ENCODE data around the gene VAT1L. TPM values are rescaled to one million over a fixed set of nuclear protein-coding genes. Genes with fewer than 3 reads are reported as not detected.

The VAT1L gene
- total and polyA plus RNA-seq, 2 donors (not counting 1 experiment from before 2014, with no cell fraction given) = not detected

DNA sequence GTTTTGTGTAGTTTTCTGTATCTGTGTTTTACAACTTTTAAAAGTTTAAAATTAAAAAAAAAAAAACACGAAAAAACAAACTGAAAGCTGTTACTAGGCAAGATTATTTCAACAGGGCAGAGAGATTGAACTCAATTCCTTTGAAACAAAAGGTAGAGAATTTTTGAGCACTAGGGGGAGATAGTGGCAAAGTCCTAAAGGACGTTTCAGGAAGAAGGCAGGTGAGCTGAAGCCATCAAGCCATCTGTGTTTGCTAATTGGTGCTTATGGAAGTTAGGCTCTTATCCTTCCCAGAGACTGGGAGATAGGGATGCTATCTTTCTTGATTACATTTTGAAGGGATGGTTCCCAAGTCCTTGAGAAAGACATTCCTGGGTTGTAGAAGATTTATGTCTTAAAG is 163.4 kb downstream of the VAT1L start:
- Histone ChIP-seq H3K79me2 (ENCODE audit: control insufficient read depth, insufficient read depth, low read length) (no peaks in the 10 kb centered on the region), H2AFZ (ENCODE audit: insufficient read depth, low read depth, low read length, poor library complexity, severe bottlenecking) (no peak overlapping the region), H3K4me2 (replicated peaks; ENCODE audit: low read depth, low read length, poor library complexity, severe bottlenecking) (no peak overlapping the region), H3K27ac (ENCODE audit: low read length in 2 of 2) (no peak overlapping the region), H4K20me1 (ENCODE audit: control insufficient read depth, insufficient read depth, low read length, poor library complexity, severe bottlenecking) (no peaks in the 10 kb centered on the region), H3K4me3 (ENCODE audit: control extremely low read depth in 1 of 5, extremely low read depth in 1 of 5, insufficient read depth in 1 of 5, low read depth in 2 of 5, low read length in 4 of 5) (no peak overlapping the region), H3K9ac (ENCODE audit: low read length) (no peak overlapping the region), H3K9me3 (ENCODE audit: control extremely low read depth in 1 of 3, control insufficient read depth in 2 of 3, insufficient read depth in 1 of 3, low read length in 2 of 3) (no peaks in the 10 kb centered on the region), H3K4me1 (ENCODE audit: control insufficient read depth in 2 of 2, insufficient read depth in 2 of 2, low read length in 2 of 2) (no peaks in the 10 kb centered on the region), H3K36me3 (replicated peaks in 1 of 2; ENCODE audit: control extremely low read depth in 1 of 2, control insufficient read depth in 1 of 2, extremely low read depth in 1 of 2, insufficient read depth in 2 of 2, low read length in 1 of 2) (no peaks in the 10 kb centered on the region), H3K27me3 (replicated peaks in 1 of 4; ENCODE audit: control extremely low read depth in 1 of 4, control insufficient read depth in 3 of 4, insufficient read depth in 4 of 4, low read length in 3 of 4) (peaks cover 0 to 4% (median 0%) of the 10 kb centered on the region in 4 experiments)
- ChIA-PET POLR2A (no interaction called here), CTCF (interaction anchor here (1.2 kb wide), 1 partner anchor 18 kb away, joined by 3 read pairs; no protein-coding TSS in a partner anchor)
- TF ChIP-seq EZH2 (IDR thresholded peaks at IDR 0.05; ENCODE audit: borderline replicate concordance, insufficient read depth, low read depth, low read length, poor library complexity, severe bottlenecking) = no peak
- TF ChIP-seq, protein P1, sequence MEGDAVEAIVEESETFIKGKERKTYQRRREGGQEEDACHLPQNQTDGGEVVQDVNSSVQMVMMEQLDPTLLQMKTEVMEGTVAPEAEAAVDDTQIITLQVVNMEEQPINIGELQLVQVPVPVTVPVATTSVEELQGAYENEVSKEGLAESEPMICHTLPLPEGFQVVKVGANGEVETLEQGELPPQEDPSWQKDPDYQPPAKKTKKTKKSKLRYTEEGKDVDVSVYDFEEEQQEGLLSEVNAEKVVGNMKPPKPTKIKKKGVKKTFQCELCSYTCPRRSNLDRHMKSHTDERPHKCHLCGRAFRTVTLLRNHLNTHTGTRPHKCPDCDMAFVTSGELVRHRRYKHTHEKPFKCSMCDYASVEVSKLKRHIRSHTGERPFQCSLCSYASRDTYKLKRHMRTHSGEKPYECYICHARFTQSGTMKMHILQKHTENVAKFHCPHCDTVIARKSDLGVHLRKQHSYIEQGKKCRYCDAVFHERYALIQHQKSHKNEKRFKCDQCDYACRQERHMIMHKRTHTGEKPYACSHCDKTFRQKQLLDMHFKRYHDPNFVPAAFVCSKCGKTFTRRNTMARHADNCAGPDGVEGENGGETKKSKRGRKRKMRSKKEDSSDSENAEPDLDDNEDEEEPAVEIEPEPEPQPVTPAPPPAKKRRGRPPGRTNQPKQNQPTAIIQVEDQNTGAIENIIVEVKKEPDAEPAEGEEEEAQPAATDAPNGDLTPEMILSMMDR (IDR thresholded peaks at IDR 0.05) = peak; percentile 12
- Mint-ChIP-seq H3K4me1 (no peaks in the 10 kb centered on the region), H3K4me3 (no peak overlapping the region), H3K9me3 (ENCODE audit: insufficient read depth) (no peaks in the 10 kb centered on the region), H3K27me3 (peaks cover 18% of the 10 kb centered on the region), H3K27ac (no peak overlapping the region)
- DNase-seq = no peak
- no peak for ATAC-seq (ENCODE audit: low read depth)
- WGBS (ENCODE audit: insufficient coverage) = 8% methylated on average over 1 of the region's 2 CpGs
- intact Hi-C loops (cut with micrococcal nuclease) = no loop called here

DNA sequence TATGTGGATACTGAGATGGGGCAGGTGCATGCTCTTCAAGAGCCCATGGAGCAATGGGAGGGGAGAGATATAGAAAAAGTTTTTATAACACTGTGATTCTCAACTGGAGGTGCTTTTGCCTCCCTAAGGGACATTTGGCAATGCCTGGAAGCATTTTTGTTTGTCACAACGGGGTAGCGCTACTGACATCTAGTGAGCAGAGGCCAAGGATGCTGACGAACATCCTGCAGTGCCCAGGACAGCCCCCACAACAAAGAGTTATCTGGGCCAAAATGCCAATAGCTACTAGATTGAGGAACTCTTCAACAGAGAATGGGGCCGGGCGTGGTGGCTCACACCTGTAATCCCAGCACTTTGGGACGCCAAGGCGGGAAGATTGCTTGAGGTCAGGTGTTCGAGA is 166.8 kb downstream of the VAT1L start:
- Histone ChIP-seq H2AFZ (ENCODE audit: insufficient read depth, low read depth, low read length, poor library complexity, severe bottlenecking) (no peak overlapping the region), H3K9me3 (ENCODE audit: control extremely low read depth in 1 of 3, control insufficient read depth in 2 of 3, insufficient read depth in 1 of 3, low read length in 2 of 3) (no peaks in the 10 kb centered on the region), H3K79me2 (ENCODE audit: control insufficient read depth, insufficient read depth, low read length) (no peaks in the 10 kb centered on the region), H3K27me3 (replicated peaks in 1 of 4; ENCODE audit: control extremely low read depth in 1 of 4, control insufficient read depth in 3 of 4, insufficient read depth in 4 of 4, low read length in 3 of 4) (no peaks in the 10 kb centered on the region), H3K36me3 (replicated peaks in 1 of 2; ENCODE audit: control extremely low read depth in 1 of 2, control insufficient read depth in 1 of 2, extremely low read depth in 1 of 2, insufficient read depth in 2 of 2, low read length in 1 of 2) (no peaks in the 10 kb centered on the region), H3K4me3 (ENCODE audit: control extremely low read depth in 1 of 5, extremely low read depth in 1 of 5, insufficient read depth in 1 of 5, low read depth in 2 of 5, low read length in 4 of 5) (no peak overlapping the region), H4K20me1 (ENCODE audit: control insufficient read depth, insufficient read depth, low read length, poor library complexity, severe bottlenecking) (no peaks in the 10 kb centered on the region), H3K27ac (ENCODE audit: low read length in 2 of 2) (no peak overlapping the region), H3K4me1 (ENCODE audit: control insufficient read depth in 2 of 2, insufficient read depth in 2 of 2, low read length in 2 of 2) (no peaks in the 10 kb centered on the region), H3K9ac (ENCODE audit: low read length) (no peak overlapping the region), H3K4me2 (replicated peaks; ENCODE audit: low read depth, low read length, poor library complexity, severe bottlenecking) (no peak overlapping the region)
- no peak for TF ChIP-seq EZH2 (IDR thresholded peaks at IDR 0.05; ENCODE audit: borderline replicate concordance, insufficient read depth, low read depth, low read length, poor library complexity, severe bottlenecking)
- TF ChIP-seq, protein P1 (IDR thresholded peaks at IDR 0.05) = no peak
- CTCF ChIA-PET = no interaction called here
- POLR2A ChIA-PET = no interaction called here
- Mint-ChIP-seq H3K27me3 (peaks cover 3% of the 10 kb centered on the region), H3K4me3 (no peak overlapping the region), H3K27ac (no peak overlapping the region), H3K9me3 (ENCODE audit: insufficient read depth) (no peaks in the 10 kb centered on the region), H3K4me1 (no peaks in the 10 kb centered on the region)
- intact Hi-C loops (cut with micrococcal nuclease) = no loop called here
- 80% methylated on average over 8 of the region's 8 CpGs for WGBS (ENCODE audit: insufficient coverage)
- ATAC-seq (ENCODE audit: low read depth) = no peak
- no peak for DNase-seq

Data from B cell (primary cell).